ENCODE data around the gene MALAT1.
"Not testable (repeated sequence)": the region's sequence is repeated elsewhere in the genome, so short reads cannot be mapped to it uniquely, and the experiment has no call there.

MALAT1 gene

GRCh38 chr11:65499713-65500386 lies 1.0 kb downstream of the MALAT1 start:
- DNase-seq, result no peak

GRCh38 chr11:65500387-65501185 lies 1.7 kb downstream of the MALAT1 start:
- DNase-seq, result no peak

- DNase-seq, result no peak
Observed at GRCh38 chr11:65501186-65501471, 2.3 kb downstream of the MALAT1 start.

- DNase-seq, result no peak
Observed at GRCh38 chr11:65501472-65502273, 2.8 kb downstream of the MALAT1 start.

- no peak for DNase-seq
Observed at GRCh38 chr11:65502274-65502554, 3.4 kb downstream of the MALAT1 start.

GRCh38 chr11:65502555-65503367 lies 3.9 kb downstream of the MALAT1 start:
- DNase-seq, result no peak

- no peak for DNase-seq
Observed at GRCh38 chr11:65503368-65503948, 4.6 kb downstream of the MALAT1 start.

- no peak for DNase-seq
Observed at GRCh38 chr11:65503949-65504673, 5.3 kb downstream of the MALAT1 start.

- DNase-seq, result no peak
Observed at GRCh38 chr11:65504674-65505465, 6.0 kb downstream of the MALAT1 start.

GRCh38 chr11:65505466-65506289 lies 6.8 kb downstream of the MALAT1 start:
- DNase-seq, result no peak

GRCh38 chr11:65506290-65506771 lies 7.5 kb downstream of the MALAT1 start:
- no peak for DNase-seq

GRCh38 chr11:65506772-65507505 lies 8.1 kb downstream of the MALAT1 start:
- no peak for DNase-seq

GRCh38 chr11:65512311-65512710 lies 13.5 kb downstream of the MALAT1 start:
- not testable (repeated sequence) for DNase-seq

GRCh38 chr11:65516135-65516968 lies 17.5 kb downstream of the MALAT1 start:
- DNase-seq, result no peak

- DNase-seq, result not testable (repeated sequence)
Observed at GRCh38 chr11:65518941-65519549, 20.2 kb downstream of the MALAT1 start.

GRCh38 chr11:65521777-65522521 lies 23.1 kb downstream of the MALAT1 start:
- DNase-seq, result not testable (repeated sequence)
